GM12878 (cell line): ENCODE measurements around the gene FAM110A. TPM values are rescaled to one million over a fixed set of nuclear protein-coding genes. Genes with fewer than 3 reads are reported as not detected.

Source experiments
- ATAC-seq: fragments of 200-7000 bp; cut with Tn5 transposase; 3 replicates; pipeline ENCODE4 v1.9.1; 2020; ENCODE audit warnings: mild to moderate bottlenecking, moderate library complexity
- Bru-seq: library from RNA; stranded (reverse); fragments of 400-500 nt; gene quantifications from one replicate; lab custom pipeline; 2021; lab: Mats Ljungman, UMichigan
- BruChase-seq, 2 experiments: library from RNA; stranded (reverse); fragments of 400-500 nt; gene quantifications; one replicate each; lab custom pipeline; 2021; lab: Mats Ljungman, UMichigan
- BruUV-seq: library from RNA; stranded (reverse); fragments of 400-500 nt; replicated peaks from 2 replicates; lab custom pipeline; 2021; lab: Mats Ljungman, UMichigan
- CTCF ChIA-PET: fragments of 300-600 bp; sonication (Branson Sonifier 250); formaldehyde crosslinking; extraction: SDS; loops from one replicate; lab custom pipeline; 2021; ENCODE audit warnings: inconsistent platforms; lab: Yijun Ruan, JAX
- POLR2A ChIA-PET: fragments of 350-600 bp; formaldehyde crosslinking; extraction: SDS; loops from one replicate; lab custom pipeline; 2021; ENCODE audit warnings: inconsistent platforms; lab: Charles Lee
- RAD21 ChIA-PET: fragments of 300-600 bp; sonication (Branson Sonifier 250); formaldehyde crosslinking; loops from one replicate; lab custom pipeline; 2023; ENCODE audit warnings: antibody characterized with exemption; ENCODE audit not compliant: unreplicated experiment; lab: Charles Lee
- SMC1A ChIA-PET: fragments of 300-600 bp; sonication (Branson Sonifier 250); formaldehyde crosslinking; loops from one replicate; lab custom pipeline; 2023; ENCODE audit not compliant: unreplicated experiment, uncharacterized antibody; lab: Charles Lee
- DNase-seq: peaks from one replicate; pipeline ENCODE4 v3.0.0-alpha.2; 2011; ENCODE audit warnings: low read depth, low spot score
- FAIRE-seq: peaks from 3 replicates; lab custom pipeline; 2011; peaks lifted over from hg19 to GRCh38; lab: Jason Lieb, UNC
- H2AFZ ChIP-seq: 2 replicates; pipeline ENCODE4 v1.6.0; 2011; ENCODE audit warnings: low read depth, low read length, control low read depth; ENCODE audit not compliant: control insufficient read depth
- H3K27ac ChIP-seq: 2 replicates; pipeline ENCODE4 v1.5.1; 2011; ENCODE audit warnings: control low read depth; ENCODE audit not compliant: control insufficient read depth, insufficient read depth
- H3K27me3 ChIP-seq, 2 experiments: replicated peaks in 1 of 2; 2 replicates each; pipeline versions ENCODE4 v1.6.0 to v1.6.1; 2011; ENCODE audit warnings: low read length in 1 of 2; ENCODE audit not compliant: control insufficient read depth in 2 of 2, insufficient read depth in 2 of 2
- H3K36me3 ChIP-seq, 2 experiments: 2 replicates each; pipeline ENCODE4 v1.5.1; 2011; ENCODE audit warnings: low read length in 1 of 2; ENCODE audit not compliant: control insufficient read depth in 2 of 2, insufficient read depth in 2 of 2
- H3K4me1 ChIP-seq: 2 replicates; pipeline ENCODE4 v1.6.1; 2011; ENCODE audit warnings: mild to moderate bottlenecking, low read length, moderate library complexity, mixed read lengths; ENCODE audit not compliant: control insufficient read depth, insufficient read depth
- H3K4me2 ChIP-seq: 2 replicates; pipeline ENCODE4 v1.6.0; 2011; ENCODE audit warnings: control low read depth; ENCODE audit not compliant: control insufficient read depth, insufficient read depth
- H3K4me3 ChIP-seq: fragments of 200-600 bp; sonication (generic); 2 replicates; pipeline ENCODE4 v1.5.1; 2016
- H3K79me2 ChIP-seq: 2 replicates; pipeline ENCODE4 v1.6.0; 2011; ENCODE audit warnings: low read length; ENCODE audit not compliant: control insufficient read depth, insufficient read depth
- H3K9ac ChIP-seq: 2 replicates; pipeline ENCODE4 v1.8.0; 2011; ENCODE audit warnings: low read length, control low read depth, mixed read lengths; ENCODE audit not compliant: control insufficient read depth, insufficient read depth
- H3K9me3 ChIP-seq: replicated peaks from 3 replicates; pipeline ENCODE4 v1.5.1; 2011; ENCODE audit warnings: mild to moderate bottlenecking, low read length; ENCODE audit not compliant: control insufficient read depth, insufficient read depth
- H4K20me1 ChIP-seq: 2 replicates; pipeline ENCODE4 v1.6.0; 2011; ENCODE audit not compliant: control insufficient read depth, insufficient read depth
- ATF3 ChIP-seq: IDR thresholded peaks from 2 replicates; pipeline ENCODE4 v1.6.1; 2011; ENCODE audit warnings: low read depth, mild to moderate bottlenecking, low read length, moderate library complexity, borderline replicate concordance; ENCODE audit errors: extremely low read depth
- E2F8 ChIP-seq: fragments of 450-650 bp; IDR thresholded peaks from 2 replicates; pipeline ENCODE4 v1.6.1; 2018; ENCODE audit warnings: mild to moderate bottlenecking, low read depth, moderate library complexity; ENCODE audit not compliant: partially characterized antibody
- FOS ChIP-seq: IDR thresholded peaks from 3 replicates; pipeline ENCODE4 v1.6.1; 2011; ENCODE audit warnings: borderline replicate concordance; ENCODE audit not compliant: insufficient read length; ENCODE audit errors: extremely low read depth
- HCFC1 ChIP-seq: fragments of 150-350 bp; IDR thresholded peaks from 2 replicates; pipeline ENCODE4 v1.6.1; 2014; ENCODE audit warnings: low read length
- HDAC6 ChIP-seq: fragments of 200-600 bp; sonication (generic); IDR thresholded peaks from one replicate; pipeline ENCODE4 v1.8.0; 2017; ENCODE audit warnings: antibody characterized with exemption; ENCODE audit not compliant: unreplicated experiment
- MEF2B ChIP-seq: fragments of 450-650 bp; IDR thresholded peaks from 2 replicates; pipeline ENCODE4 v1.6.1; 2018; ENCODE audit warnings: mild to moderate bottlenecking, moderate library complexity; ENCODE audit not compliant: partially characterized antibody, poor library complexity, severe bottlenecking
- MTA3 ChIP-seq: IDR thresholded peaks from 2 replicates; pipeline ENCODE4 v1.6.1; 2012; ENCODE audit warnings: low read length, inconsistent platforms, borderline replicate concordance
- NFYA ChIP-seq: IDR thresholded peaks from 2 replicates; pipeline ENCODE4 v1.6.1; 2011; ENCODE audit warnings: low read depth, mild to moderate bottlenecking, low read length, improper control_type of control experiment, borderline replicate concordance
- RBBP5 ChIP-seq: fragments of 200-600 bp; sonication (generic); conservative IDR thresholded peaks from 2 replicates; pipeline ENCODE4 v1.6.1; 2016
- RCOR1 ChIP-seq: conservative IDR thresholded peaks from 2 replicates; pipeline ENCODE4 v1.6.1; 2012; ENCODE audit warnings: low read depth, low read length, improper control_type of control experiment
- SMAD5 ChIP-seq: IDR thresholded peaks from 2 replicates; pipeline ENCODE4 v1.6.1; 2016; ENCODE audit warnings: antibody characterized with exemption, low read depth
- SUPT20H ChIP-seq: IDR thresholded peaks from 2 replicates; pipeline ENCODE4 v1.6.1; 2011; ENCODE audit warnings: low read depth, mild to moderate bottlenecking, low read length, moderate library complexity, borderline replicate concordance; ENCODE audit not compliant: control insufficient read depth
- ZBED1 ChIP-seq: IDR thresholded peaks from 2 replicates; pipeline ENCODE4 v1.6.1; 2016; ENCODE audit warnings: borderline replicate concordance
- WGBS: methylation state at CpG from one replicate; pipeline ENCODE4 v1.1.6; 2016; ENCODE audit warnings: low lambda C conversion rate; ENCODE audit not compliant: insufficient replicate concordance, insufficient coverage; ENCODE audit errors: missing lambda C conversion rate; 5-methylcytosine and 5-hydroxymethylcytosine counted together
- in situ Hi-C: fragments of 300-500 bp; cut with MboI; formaldehyde crosslinking; loops from 9 replicates; pipeline ENCODE4 v1.14.3; 2018; ENCODE audit warnings: mixed read lengths
- intact Hi-C: fragments of 100-400 bp; cut with micrococcal nuclease; formaldehyde crosslinking; loops from one replicate; pipeline ENCODE4 v1.14.2; 2022; ENCODE audit not compliant: unreplicated experiment
- long read RNA-seq, 2 experiments: library from polyadenylated mRNA; unstranded; transcript quantifications; one replicate each; pipeline ENCODE4 v2.0.0, GENCODE V29; 2019 to 2020
- polyA minus RNA-seq, 3 experiments: library from RNA; depleted of rRNA, polyadenylated mRNA; stranded (reverse); fragments of >200 nt; gene quantifications; 2 replicates each; pipeline ENCODE4 v1.2.3, GENCODE V29; 2011
- polyA plus RNA-seq, 11 experiments: library from polyadenylated mRNA; depleted of rRNA in 4 of 11; unstranded in 6 of 11; stranded (reverse) in 5 of 11; fragments of >200 nt; fragmentation: Nextera tagmentation in 4 of 11; fragmentation: Illumina TruSeq in 1 of 11; extraction: Ambion mirVana in 4 of 11; extraction: Trizol in 1 of 11; gene quantifications; 1 replicate in 1 of 11; 2 replicates in 10 of 11; pipeline versions ENCODE4 v1.2.1 to v1.2.3, GENCODE V29; 2011 to 2016; ENCODE audit warnings: inconsistent platforms in 2 of 11, missing spikeins in 2 of 11, low read depth in 1 of 11
- total RNA-seq, 4 experiments: library from RNA; depleted of rRNA in 3 of 4; stranded (reverse); fragments of >200 nt in 3 of 4; fragmentation: Illumina TruSeq in 1 of 4; extraction: Trizol in 1 of 4; gene quantifications; 2 replicates each; pipeline versions ENCODE4 v1.2.1 to v1.2.3, GENCODE V29; 2013 to 2021

FAM110A gene
- total RNA-seq (2013; cell fraction: nucleolus; rRNA removed), result 4.8 and 5.4 TPM in 2 replicates
- 6.7 and 8.0 TPM in 2 replicates for total RNA-seq (2014; rRNA removed)
- 1.8 and 2.5 TPM in 2 replicates for total RNA-seq (2014; rRNA removed; fragmentation: Illumina TruSeq; extraction: Trizol)
- total RNA-seq (2021), result 14.8 and 15.9 TPM in 2 replicates
- polyA plus RNA-seq (2011; ENCODE audit: low read depth), result 4.0 TPM
- 2.7 and 6.8 TPM in 2 replicates for polyA plus RNA-seq (2011; rRNA removed)
- polyA plus RNA-seq (2011; cell fraction: cytosol; rRNA removed), result 8.8 and 10.7 TPM in 2 replicates
- polyA plus RNA-seq (2011; cell fraction: nucleus; rRNA removed), result 8.9 and 13.4 TPM in 2 replicates
- 8.4 and 10.9 TPM in 2 replicates for polyA plus RNA-seq (2012)
- polyA plus RNA-seq (2014; fragmentation: Illumina TruSeq; extraction: Trizol), result 4.3 and 4.7 TPM in 2 replicates
- polyA plus RNA-seq (2014; fragmentation: Nextera tagmentation; extraction: Ambion mirVana), result 1 to 10 TPM; 1.1 to 2.4 TPM
- 12.8 and 13.5 TPM in 2 replicates for polyA plus RNA-seq (2014; rRNA removed)
- 10 to 100 TPM in 1 of 2 experiments, 1 to 10 TPM in 1; 8.8 to 11.5 TPM for polyA plus RNA-seq (2016; fragmentation: Nextera tagmentation; extraction: Ambion mirVana)
- polyA minus RNA-seq (2011; rRNA and poly(A)+ RNA removed), result 2.8 and 6.3 TPM in 2 replicates
- 3.8 and 4.9 TPM in 2 replicates for polyA minus RNA-seq (2011; cell fraction: cytosol; rRNA and poly(A)+ RNA removed)
- 2.1 and 4.8 TPM in 2 replicates for polyA minus RNA-seq (2011; cell fraction: nucleus; rRNA and poly(A)+ RNA removed)
- percentile 59 among the genes with signal in this experiment for Bru-seq, nascent RNA
- BruChase-seq, experiment 1, labeled RNA remaining after a 6-hour chase, result percentile 55 among the genes with signal in this experiment
- BruChase-seq, experiment 2, labeled RNA remaining after a 2-hour chase, result percentile 59 among the genes with signal in this experiment
- long read RNA-seq, experiment 1, transcript FAM110A-204 (2 exons, 1,809 nt), result major isoform, 7 of 7 reads
- long read RNA-seq, experiment 1, partial matches to known transcripts, result 0 of 7 reads
- long read RNA-seq, experiment 1, other reads (novel, unspliced or antisense), result 0 of 7 reads
- long read RNA-seq, experiment 2, partial matches to known transcripts, result 0 of 1 reads
- long read RNA-seq, experiment 2, other reads (novel, unspliced or antisense), result 1 of 1 reads

- intact Hi-C loops (no loop called here), in situ Hi-C loops (loop anchor here (5.0 kb wide), 1 partner anchor 284 kb away; the partner anchor contains the start of gene PSMF1)
- peaks cover 16% of the 10 kb centered on the region for H3K4me1 ChIP-seq
- H3K4me2 ChIP-seq, result peak within 1 kb of the TSS; percentile 88
- ChIA-PET POLR2A (interaction anchor here (0.6 to 1.7 kb wide), 6 partner anchors 11 to 1119 kb away, joined by 3 to 13 read pairs (median 5); partner anchors contain the start of gene CSNK2A1), RAD21 (interaction anchor here (1.0 to 2.4 kb wide), 7 partner anchors 10 to 78 kb away, joined by 3 to 16 read pairs (median 4); no protein-coding TSS in a partner anchor), CTCF (interaction anchor here (0.6 to 3.5 kb wide), 8 partner anchors 15 to 244 kb away, joined by 3 to 27 read pairs (median 4); no protein-coding TSS in a partner anchor), SMC1A (interaction anchor here (0.7 to 3.3 kb wide), 6 partner anchors 15 to 982 kb away, joined by 3 to 18 read pairs (median 4); no protein-coding TSS in a partner anchor)
- ATAC-seq (peak; percentile 96), FAIRE-seq (peak; percentile 82), DNase-seq (peak; percentile 75)
- peak within 1 kb of the TSS; percentile 79 for H3K4me3 ChIP-seq
- no peaks in the 10 kb centered on the region for H3K36me3 ChIP-seq
- WGBS, result 1% methylated on average over 63 of the region's 64 CpGs
- BruUV-seq, result no TSS peak
- peak within 1 kb of the TSS; percentile 95 for H2AFZ ChIP-seq
- H3K9ac ChIP-seq, result peak within 1 kb of the TSS; percentile 86
- peak within 1 kb of the TSS; percentile 93 for H3K27ac ChIP-seq
- H3K9me3 ChIP-seq, result no peaks in the 10 kb centered on the region; the same call in 2 of the 3 replicates
- peaks cover 18% of the 10 kb centered on the region for H3K79me2 ChIP-seq
- H3K27me3 ChIP-seq, result no peaks in the 10 kb centered on the region
- H4K20me1 ChIP-seq, result no peaks in the 10 kb centered on the region
- no peak for TF ChIP-seq E2F8
- TF ChIP-seq NFYA, result no peak
- TF ChIP-seq HDAC6, result no peak
- TF ChIP-seq ZBED1, result no peak
- no peak for TF ChIP-seq ATF3
- TF ChIP-seq MEF2B, result peak; percentile 47
- TF ChIP-seq SMAD5, result no peak
- TF ChIP-seq MTA3, result no peak
- peak; percentile 40; the same call in 1 of the 2 replicates for TF ChIP-seq HCFC1
- no peak for TF ChIP-seq FOS
- TF ChIP-seq RBBP5, result no peak
- TF ChIP-seq RCOR1, result no peak
- TF ChIP-seq SUPT20H, result no peak
Measured at GRCh38 chr20:833450-834150, at the start of gene FAM110A. Gene FAM110A, plus strand, starts transcription at chr20:833715. Its CDS starts 11,090 bp downstream, at chr20:844805.
